HG03342 (cell line): ENCODE results near the gene USF1.
"Not testable (repeated sequence)": the region's sequence is repeated elsewhere in the genome, so short reads cannot be mapped to it uniquely, and the experiment has no call there.

Source experiments
- ATAC-seq: cut with Tn5 transposase; IDR thresholded peaks from one replicate; pipeline ENCODE4 v1.9.1; 2021; ENCODE audit warnings: mild to moderate bottlenecking, moderate library complexity; ENCODE audit not compliant: unreplicated experiment

Gene USF1

DNA sequence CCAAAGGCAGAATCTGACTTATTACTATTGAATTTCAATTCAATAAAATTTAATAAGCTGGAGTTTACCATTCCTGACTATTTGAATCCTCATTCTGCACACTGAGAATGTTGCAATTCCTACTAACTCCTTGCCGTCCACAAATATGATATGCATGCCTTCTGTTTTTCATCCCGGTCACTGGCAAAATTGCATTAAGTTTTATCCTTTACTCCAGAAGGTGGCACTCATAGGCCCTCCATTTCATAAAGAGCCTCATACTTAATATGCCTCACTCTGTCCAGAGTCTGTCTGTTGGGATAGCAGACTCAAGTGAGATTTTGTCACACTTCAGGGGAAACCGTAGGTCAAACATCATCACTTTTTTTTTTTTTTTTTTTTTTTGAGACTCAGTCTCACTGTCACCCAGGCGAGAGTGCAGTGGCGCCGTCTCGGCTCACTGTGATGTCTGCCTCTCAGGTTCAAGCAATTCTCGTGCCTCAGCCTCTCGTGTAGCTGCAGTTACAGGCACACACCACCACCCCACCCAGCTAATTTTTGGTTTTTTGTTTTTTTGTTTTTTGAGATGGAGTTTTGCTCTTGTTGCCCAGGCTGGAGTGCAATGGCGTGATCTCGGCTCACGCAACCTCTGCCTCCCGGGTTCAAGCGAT, 52.1 kb downstream of the USF1 start:
- ATAC-seq: no peak

DNA sequence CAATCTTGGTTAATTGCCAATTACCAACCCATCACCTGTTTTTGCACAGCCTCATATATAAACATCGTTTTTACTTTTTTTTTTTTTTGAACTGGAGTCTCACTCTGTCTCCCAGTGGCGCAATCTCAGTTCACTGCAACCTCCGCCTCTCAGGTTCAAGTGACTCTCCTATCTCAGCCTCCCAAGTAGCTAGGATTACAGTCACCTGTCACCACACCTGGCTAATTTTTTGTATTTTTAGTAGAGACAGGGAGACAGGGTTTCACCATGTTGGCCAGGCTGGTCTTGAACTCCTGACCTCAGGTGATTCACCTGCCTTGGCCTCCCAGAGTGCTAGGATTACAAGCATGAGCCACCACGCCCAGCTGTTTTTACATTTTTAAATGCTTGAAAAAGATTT, 53.7 kb downstream of the USF1 start:
- not testable (repeated sequence) for ATAC-seq
